Type B pancreatic cell (in vitro differentiated cells): Measurements from ENCODE around the gene COPS9. TPM values are rescaled to one million over a fixed set of nuclear protein-coding genes. Genes with fewer than 3 reads are reported as not detected.

Experiments used
- DNase-seq: peaks from one replicate; pipeline ENCODE4 v3.0.0; 2021; ENCODE audit warnings: mixed read lengths; ENCODE audit not compliant: unreplicated experiment; ENCODE audit errors: extremely low spot score
- H3K27ac Mint-ChIP-seq: 2 replicates; pipeline ENCODE4 v1.8.0; 2021; ENCODE audit warnings: mild to moderate bottlenecking, mixed read lengths
- H3K27me3 Mint-ChIP-seq: 2 replicates; pipeline ENCODE4 v1.8.0; 2021; ENCODE audit warnings: mixed read lengths
- H3K36me3 Mint-ChIP-seq: 2 replicates; pipeline ENCODE4 v1.8.0; 2021; ENCODE audit warnings: mixed read lengths
- H3K4me1 Mint-ChIP-seq: one replicate; pipeline ENCODE4 v1.8.0; 2021; ENCODE audit warnings: mixed read lengths; ENCODE audit not compliant: unreplicated experiment
- H3K4me3 Mint-ChIP-seq: 2 replicates; pipeline ENCODE4 v1.8.0; 2021; ENCODE audit warnings: mild to moderate bottlenecking, mixed read lengths
- H3K9me3 Mint-ChIP-seq: 2 replicates; pipeline ENCODE4 v1.8.0; 2021; ENCODE audit warnings: mixed read lengths
- CTCF ChIP-seq: fragments of 200-600 bp; sonication (generic); conservative IDR thresholded peaks from 2 replicates; pipeline ENCODE4 v1.5.0; 2021; ENCODE audit warnings: antibody characterized with exemption, mild to moderate bottlenecking
- total RNA-seq: library from RNA; stranded (reverse); gene quantifications from 2 replicates; pipeline ENCODE4 v1.2.1, GENCODE V29; 2021; ENCODE audit warnings: low replicate concordance

Gene COPS9
- total RNA-seq, 1 donor from 2014 or later: 131 TPM

DNA sequence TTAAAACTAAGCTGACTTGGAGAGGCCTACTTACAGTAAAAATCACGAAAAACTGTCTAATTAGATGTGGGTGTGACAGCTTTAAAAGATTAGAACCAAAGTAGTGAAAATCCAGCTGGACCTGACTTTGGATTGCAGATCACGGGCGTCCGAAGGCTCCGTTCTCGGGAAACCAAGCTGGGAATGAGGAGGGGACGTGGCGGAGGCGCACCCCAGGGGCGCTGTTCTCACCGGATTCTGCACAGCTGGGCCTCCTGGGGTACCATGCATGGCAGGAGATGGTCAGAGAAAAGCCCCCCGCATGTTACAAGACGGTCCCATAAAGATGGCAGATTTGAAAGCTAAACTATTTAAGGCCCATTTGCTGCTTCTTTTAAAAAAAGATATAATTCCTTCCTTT, 9.4 kb upstream of the COPS9 start:
- DNase-seq: no peak
- H3K4me1 Mint-ChIP-seq: no peaks in the 10 kb centered on the region
- H3K9me3 Mint-ChIP-seq: no peaks in the 10 kb centered on the region
- peaks cover 25% of the 10 kb centered on the region for H3K27me3 Mint-ChIP-seq
- no peak overlapping the region for H3K27ac Mint-ChIP-seq
- H3K4me3 Mint-ChIP-seq: no peak overlapping the region
- TF ChIP-seq CTCF: no peak
- H3K36me3 Mint-ChIP-seq: no peaks in the 10 kb centered on the region

DNA sequence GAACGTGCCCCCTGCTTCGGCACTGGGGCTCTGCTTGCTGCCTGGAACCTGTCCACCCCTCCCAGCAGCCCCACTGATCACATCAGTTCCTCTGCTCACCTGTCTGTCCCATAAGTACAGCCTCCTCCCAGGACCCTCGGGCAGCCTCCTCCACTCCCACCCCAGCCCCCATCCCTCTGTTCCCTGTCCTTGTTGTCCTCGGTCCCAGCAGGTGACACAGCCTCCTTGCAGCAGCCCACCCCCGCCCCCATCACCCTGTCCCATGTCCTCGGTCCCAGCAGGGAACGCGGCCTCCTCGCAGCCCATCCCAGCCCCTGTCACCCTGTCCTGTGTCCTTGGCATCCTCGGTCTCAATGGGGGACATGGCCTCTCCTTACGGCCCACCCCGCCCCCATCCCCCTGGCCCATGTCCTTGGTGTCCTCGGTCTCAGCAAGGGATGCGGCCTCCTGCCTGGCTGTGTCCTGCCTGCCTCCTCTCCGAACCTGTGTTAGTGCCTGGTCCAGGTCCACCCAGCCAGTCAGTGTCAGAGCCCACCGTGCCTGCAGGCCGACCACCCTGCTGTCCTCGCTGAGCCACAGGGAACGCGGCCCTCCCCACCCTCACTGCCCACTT, 8.7 kb upstream of the COPS9 start:
- Mint-ChIP-seq H3K9me3 (no peaks in the 10 kb centered on the region), H3K4me1 (no peaks in the 10 kb centered on the region), H3K27me3 (peaks cover 24% of the 10 kb centered on the region), H3K27ac (no peak overlapping the region), H3K4me3 (no peak overlapping the region), H3K36me3 (no peaks in the 10 kb centered on the region)
- no peak for DNase-seq
- TF ChIP-seq CTCF: no peak

GRCh38 chr2:240143801-240144648, 7.9 kb upstream of the COPS9 start:
- Mint-ChIP-seq H3K36me3 (no peaks in the 10 kb centered on the region), H3K27ac (no peak overlapping the region), H3K27me3 (peaks cover 24% of the 10 kb centered on the region), H3K9me3 (no peaks in the 10 kb centered on the region), H3K4me1 (no peaks in the 10 kb centered on the region), H3K4me3 (no peak overlapping the region)
- peak; percentile 93 for TF ChIP-seq CTCF
- peak; percentile 90 for DNase-seq

GRCh38 chr2:240143276-240143675, 7.2 kb upstream of the COPS9 start:
- Mint-ChIP-seq H3K27me3 (peaks cover 28% of the 10 kb centered on the region), H3K9me3 (no peaks in the 10 kb centered on the region), H3K36me3 (no peaks in the 10 kb centered on the region), H3K4me3 (no peak overlapping the region), H3K27ac (no peak overlapping the region), H3K4me1 (no peaks in the 10 kb centered on the region)
- TF ChIP-seq CTCF: no peak
- DNase-seq: no peak

DNA sequence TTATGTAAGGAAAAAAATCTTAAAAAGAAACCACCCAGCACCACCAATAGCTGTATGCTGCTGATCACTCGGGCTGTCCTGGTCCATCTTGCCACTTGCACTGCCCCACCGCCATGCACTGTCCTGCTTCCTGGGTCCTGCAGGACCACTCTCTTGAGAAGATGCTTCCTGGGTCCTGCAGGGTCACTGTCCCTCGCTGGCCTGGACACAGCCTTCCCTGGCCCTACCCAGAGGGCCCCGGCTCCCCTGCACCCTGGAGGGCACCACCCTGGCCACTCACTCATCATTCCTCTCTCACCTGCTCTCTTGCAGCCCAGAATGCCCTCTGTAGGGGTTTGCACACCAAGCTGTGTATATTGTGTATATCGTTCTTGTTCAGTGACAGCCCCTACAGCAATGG, 6.8 kb upstream of the COPS9 start:
- Mint-ChIP-seq H3K27ac (no peak overlapping the region), H3K27me3 (peaks cover 28% of the 10 kb centered on the region), H3K4me1 (no peaks in the 10 kb centered on the region), H3K4me3 (no peak overlapping the region), H3K36me3 (no peaks in the 10 kb centered on the region), H3K9me3 (no peaks in the 10 kb centered on the region)
- DNase-seq: no peak
- TF ChIP-seq CTCF: no peak
